22Rv1 (cell line): ENCODE measurements around the gene WASF3.

Experiments used
- H3K27ac ChIP-seq: fragments of 450-650 bp; 2 replicates; pipeline ENCODE4 v1.5.1; 2017
- CTCF ChIP-seq: fragments of 450-650 bp; IDR thresholded peaks from 2 replicates; pipeline ENCODE4 v1.5.1; 2017; ENCODE audit warnings: mild to moderate bottlenecking
- ZFX ChIP-seq: fragments of 450-650 bp; IDR thresholded peaks from 2 replicates; pipeline ENCODE4 v1.6.1; 2017; ENCODE audit warnings: antibody characterized with exemption, borderline replicate concordance

WASF3 gene

GRCh38 chr13:26727633-26728032 lies 170.2 kb downstream of the WASF3 start:
- no peak overlapping the region for H3K27ac ChIP-seq
- no peak for TF ChIP-seq CTCF

GRCh38 chr13:26735677-26736076 lies 178.2 kb downstream of the WASF3 start:
- TF ChIP-seq CTCF (no peak), ZFX (no peak)
- H3K27ac ChIP-seq = no peak overlapping the region
